Astrocyte (in vitro differentiated cells and primary cell): ENCODE results near the gene BTRC. TPM values are rescaled to one million over a fixed set of nuclear protein-coding genes. Genes with fewer than 3 reads are reported as not detected.

ENCODE experiments used
- DNase-seq: peaks from one replicate; pipeline ENCODE4 v3.0.0-alpha.2; 2010; ENCODE audit warnings: low read depth
- FAIRE-seq: peaks from 2 replicates; lab custom pipeline; 2011; peaks lifted over from hg19 to GRCh38; lab: Jason Lieb, UNC
- H2AFZ ChIP-seq: 2 replicates; pipeline ENCODE4 v1.6.0; 2012; ENCODE audit warnings: low read depth, low read length, inconsistent platforms
- H3K27ac ChIP-seq: 2 replicates; pipeline ENCODE4 v1.5.1; 2011; ENCODE audit warnings: low read depth, low read length, inconsistent platforms
- H3K27me3 ChIP-seq: 2 replicates; pipeline ENCODE4 v1.6.0; 2011; ENCODE audit warnings: low read length, inconsistent platforms; ENCODE audit not compliant: insufficient read depth
- H3K36me3 ChIP-seq: 2 replicates; pipeline ENCODE4 v1.5.1; 2011; ENCODE audit warnings: low read length, inconsistent platforms; ENCODE audit not compliant: insufficient read depth
- H3K4me1 ChIP-seq: 2 replicates; pipeline ENCODE4 v1.5.1; 2011; ENCODE audit warnings: low read length, inconsistent platforms; ENCODE audit not compliant: insufficient read depth
- H3K4me2 ChIP-seq: 2 replicates; pipeline ENCODE4 v1.6.0; 2012; ENCODE audit warnings: low read length, inconsistent platforms
- H3K4me3 ChIP-seq: 2 replicates; pipeline ENCODE4 v1.5.1; 2011; ENCODE audit warnings: low read depth, mild to moderate bottlenecking, low read length, inconsistent platforms; ENCODE audit not compliant: insufficient read depth
- H3K79me2 ChIP-seq: 2 replicates; pipeline ENCODE4 v1.6.0; 2012; ENCODE audit warnings: mild to moderate bottlenecking, low read length, inconsistent platforms; ENCODE audit not compliant: insufficient read depth
- H3K9ac ChIP-seq: 2 replicates; pipeline ENCODE4 v1.6.0; 2012; ENCODE audit warnings: mild to moderate bottlenecking, low read length, inconsistent platforms
- H3K9me3 ChIP-seq: 2 replicates; pipeline ENCODE4 v1.5.1; 2012; ENCODE audit warnings: low read depth, mild to moderate bottlenecking, low read length, inconsistent platforms; ENCODE audit not compliant: insufficient read depth
- H4K20me1 ChIP-seq: 2 replicates; pipeline ENCODE4 v1.6.0; 2012; ENCODE audit warnings: low read length, inconsistent platforms; ENCODE audit not compliant: insufficient read depth
- H3K27ac Mint-ChIP-seq: one replicate; pipeline ENCODE4 v1.8.0; 2021; ENCODE audit warnings: mild to moderate bottlenecking, mixed read lengths; ENCODE audit not compliant: unreplicated experiment
- H3K27me3 Mint-ChIP-seq: one replicate; pipeline ENCODE4 v1.8.0; 2021; ENCODE audit warnings: low read depth, mixed read lengths; ENCODE audit not compliant: unreplicated experiment
- H3K36me3 Mint-ChIP-seq: one replicate; pipeline ENCODE4 v1.8.0; 2021; ENCODE audit warnings: low read depth, mixed read lengths; ENCODE audit not compliant: unreplicated experiment
- H3K4me1 Mint-ChIP-seq: one replicate; pipeline ENCODE4 v1.8.0; 2021; ENCODE audit warnings: low read depth, mixed read lengths; ENCODE audit not compliant: unreplicated experiment
- H3K4me3 Mint-ChIP-seq: one replicate; pipeline ENCODE4 v1.8.0; 2021; ENCODE audit warnings: mild to moderate bottlenecking, moderate library complexity, mixed read lengths; ENCODE audit not compliant: unreplicated experiment
- H3K9me3 Mint-ChIP-seq: one replicate; pipeline ENCODE4 v1.8.0; 2021; ENCODE audit warnings: mild to moderate bottlenecking, mixed read lengths; ENCODE audit not compliant: unreplicated experiment
- CTCF ChIP-seq: IDR thresholded peaks from 2 replicates; pipeline ENCODE4 v1.5.1; 2011; ENCODE audit warnings: low read depth, mild to moderate bottlenecking, inconsistent platforms, low read length, moderate library complexity; ENCODE audit not compliant: insufficient read depth
- EZH2 ChIP-seq: IDR thresholded peaks from 2 replicates; pipeline ENCODE4 v1.6.1; 2012; ENCODE audit warnings: mild to moderate bottlenecking, low read length, inconsistent platforms; ENCODE audit not compliant: insufficient read depth
- total RNA-seq: library from RNA; stranded (reverse); gene quantifications from 2 replicates; pipeline ENCODE4 v1.2.1, GENCODE V29; 2021

BTRC gene
- total RNA-seq, 1 donor from 2014 or later = 33.3 TPM

GRCh38 chr10:101578803-101579515, 225.0 kb downstream of the BTRC start:
- no peak overlapping the region for H3K4me3 Mint-ChIP-seq
- H2AFZ ChIP-seq = no peak overlapping the region
- no peaks in the 10 kb centered on the region for H3K9me3 ChIP-seq
- H3K9me3 Mint-ChIP-seq = no peaks in the 10 kb centered on the region
- no peak for TF ChIP-seq EZH2
- TF ChIP-seq CTCF = no peak
- no peak overlapping the region for H3K27ac Mint-ChIP-seq
- no peaks in the 10 kb centered on the region for H3K4me1 Mint-ChIP-seq
- no peaks in the 10 kb centered on the region for H3K36me3 ChIP-seq
- FAIRE-seq (no peak), DNase-seq (no peak)
- peaks cover 21% of the 10 kb centered on the region for H3K36me3 Mint-ChIP-seq
- no peaks in the 10 kb centered on the region for H4K20me1 ChIP-seq
- H3K4me2 ChIP-seq = no peak overlapping the region
- no peaks in the 10 kb centered on the region for H3K27me3 Mint-ChIP-seq
- H3K4me3 ChIP-seq = no peak overlapping the region
- H3K79me2 ChIP-seq = no peaks in the 10 kb centered on the region
- H3K27me3 ChIP-seq = no peaks in the 10 kb centered on the region
- H3K9ac ChIP-seq = no peak overlapping the region
- H3K27ac ChIP-seq = no peak overlapping the region
- no peaks in the 10 kb centered on the region for H3K4me1 ChIP-seq

GRCh38 chr10:101579516-101579870, 225.5 kb downstream of the BTRC start:
- H3K4me1 Mint-ChIP-seq = no peaks in the 10 kb centered on the region
- H3K9ac ChIP-seq = no peak overlapping the region
- H3K27me3 ChIP-seq = no peaks in the 10 kb centered on the region
- DNase-seq (no peak), FAIRE-seq (no peak)
- TF ChIP-seq EZH2 (no peak), CTCF (no peak)
- no peak overlapping the region for H2AFZ ChIP-seq
- no peak overlapping the region for H3K4me2 ChIP-seq
- no peaks in the 10 kb centered on the region for H3K9me3 Mint-ChIP-seq
- no peaks in the 10 kb centered on the region for H3K27me3 Mint-ChIP-seq
- H3K9me3 ChIP-seq = no peaks in the 10 kb centered on the region
- H3K36me3 Mint-ChIP-seq = peaks cover 21% of the 10 kb centered on the region
- no peak overlapping the region for H3K27ac Mint-ChIP-seq
- H4K20me1 ChIP-seq = no peaks in the 10 kb centered on the region
- H3K4me1 ChIP-seq = no peaks in the 10 kb centered on the region
- H3K4me3 ChIP-seq = no peak overlapping the region
- no peak overlapping the region for H3K27ac ChIP-seq
- H3K36me3 ChIP-seq = no peaks in the 10 kb centered on the region
- no peaks in the 10 kb centered on the region for H3K79me2 ChIP-seq
- H3K4me3 Mint-ChIP-seq = no peak overlapping the region
